Measurements from ENCODE around the gene CECR2. TPM values are rescaled to one million over a fixed set of nuclear protein-coding genes. Genes with fewer than 3 reads are reported as not detected.

Gene CECR2
- total RNA-seq, 1 experiment from 2014 or later: 4.1 TPM

GRCh38 chr22:17357688-17358087, 11.6 kb upstream of the CECR2 start:
- Histone ChIP-seq H3K27ac (ENCODE audit: low read depth, low read length, poor library complexity, severe bottlenecking) (no peak overlapping the region), H3K4me1 (ENCODE audit: insufficient read depth, low read length, poor library complexity, severe bottlenecking) (no peaks in the 10 kb centered on the region), H3K27me3 (replicated peaks; ENCODE audit: insufficient read depth, low read depth, low read length, poor library complexity) (no peaks in the 10 kb centered on the region), H3K36me3 (ENCODE audit: insufficient read depth, low read length, poor library complexity, severe bottlenecking) (no peaks in the 10 kb centered on the region), H3K4me3 (ENCODE audit: low read depth, low read length, poor library complexity, severe bottlenecking) (no peak overlapping the region), H3K9me3 (ENCODE audit: low read depth, low read length, poor library complexity, severe bottlenecking) (no peaks in the 10 kb centered on the region)
- CTCF ChIA-PET: no interaction called here
- DNase-seq (ENCODE audit: low spot score): no peak
- TF ChIP-seq EZH2 (IDR thresholded peaks at IDR 0.05; ENCODE audit: borderline replicate concordance, low read depth, low read length, poor library complexity, severe bottlenecking): no peak
- no peak for TF ChIP-seq CTCF (conservative IDR thresholded peaks at IDR 0.05; ENCODE audit: low read depth, low read length)
- intact Hi-C loops (cut with micrococcal nuclease; ENCODE audit: unreplicated experiment): no loop called here
- no TSS peak for BruUV-seq (replicated peaks)
- POLR2A ChIA-PET (ENCODE audit: low non-redundant PET): interaction anchor here (0.6 kb wide), 1 partner anchor 221 kb away, joined by 4 read pairs; no protein-coding TSS in a partner anchor

- Histone ChIP-seq H3K27me3 (replicated peaks; ENCODE audit: insufficient read depth, low read depth, low read length, poor library complexity) (no peaks in the 10 kb centered on the region), H3K9me3 (ENCODE audit: low read depth, low read length, poor library complexity, severe bottlenecking) (no peaks in the 10 kb centered on the region), H3K36me3 (ENCODE audit: insufficient read depth, low read length, poor library complexity, severe bottlenecking) (no peaks in the 10 kb centered on the region), H3K4me1 (ENCODE audit: insufficient read depth, low read length, poor library complexity, severe bottlenecking) (no peaks in the 10 kb centered on the region), H3K4me3 (ENCODE audit: low read depth, low read length, poor library complexity, severe bottlenecking) (no peak overlapping the region), H3K27ac (ENCODE audit: low read depth, low read length, poor library complexity, severe bottlenecking) (no peak overlapping the region)
- intact Hi-C loops (cut with micrococcal nuclease; ENCODE audit: unreplicated experiment): no loop called here
- TF ChIP-seq CTCF (conservative IDR thresholded peaks at IDR 0.05; ENCODE audit: low read depth, low read length) (no peak), EZH2 (IDR thresholded peaks at IDR 0.05; ENCODE audit: borderline replicate concordance, low read depth, low read length, poor library complexity, severe bottlenecking) (no peak)
- CTCF ChIA-PET: no interaction called here
- DNase-seq (ENCODE audit: low spot score): no peak
- no TSS peak for BruUV-seq (replicated peaks)
- POLR2A ChIA-PET (ENCODE audit: low non-redundant PET): interaction anchor here (0.6 kb wide), 1 partner anchor 220 kb away, joined by 4 read pairs; no protein-coding TSS in a partner anchor
These were observed 10.8 kb upstream of the CECR2 start for GRCh38 chr22:17358415-17358814.

- no peaks in the 10 kb centered on the region for H3K27me3 ChIP-seq (replicated peaks; ENCODE audit: insufficient read depth, low read depth, low read length, poor library complexity)
- CTCF ChIA-PET: no interaction called here
- TF ChIP-seq CTCF (conservative IDR thresholded peaks at IDR 0.05; ENCODE audit: low read depth, low read length): no peak
- no peak for TF ChIP-seq EZH2 (IDR thresholded peaks at IDR 0.05; ENCODE audit: borderline replicate concordance, low read depth, low read length, poor library complexity, severe bottlenecking)
- intact Hi-C loops (cut with micrococcal nuclease; ENCODE audit: unreplicated experiment): no loop called here
- POLR2A ChIA-PET (ENCODE audit: low non-redundant PET): no interaction called here
- H3K4me3 ChIP-seq (ENCODE audit: low read depth, low read length, poor library complexity, severe bottlenecking): no peak overlapping the region
- no peaks in the 10 kb centered on the region for H3K4me1 ChIP-seq (ENCODE audit: insufficient read depth, low read length, poor library complexity, severe bottlenecking)
- no peaks in the 10 kb centered on the region for H3K36me3 ChIP-seq (ENCODE audit: insufficient read depth, low read length, poor library complexity, severe bottlenecking)
- no peaks in the 10 kb centered on the region for H3K9me3 ChIP-seq (ENCODE audit: low read depth, low read length, poor library complexity, severe bottlenecking)
- no TSS peak for BruUV-seq (replicated peaks)
- no peak overlapping the region for H3K27ac ChIP-seq (ENCODE audit: low read depth, low read length, poor library complexity, severe bottlenecking)
- DNase-seq (ENCODE audit: low spot score): no peak
These were observed 9.8 kb upstream of the CECR2 start for GRCh38 chr22:17359501-17359900.

Data from A673 (cell line).